ENCODE data around the gene DTD1.

DTD1 gene

GRCh38 chr20:18794428-18794787 lies 206.6 kb downstream of the DTD1 start:
- no peak for DNase-seq (ENCODE audit: low spot score)

DNA sequence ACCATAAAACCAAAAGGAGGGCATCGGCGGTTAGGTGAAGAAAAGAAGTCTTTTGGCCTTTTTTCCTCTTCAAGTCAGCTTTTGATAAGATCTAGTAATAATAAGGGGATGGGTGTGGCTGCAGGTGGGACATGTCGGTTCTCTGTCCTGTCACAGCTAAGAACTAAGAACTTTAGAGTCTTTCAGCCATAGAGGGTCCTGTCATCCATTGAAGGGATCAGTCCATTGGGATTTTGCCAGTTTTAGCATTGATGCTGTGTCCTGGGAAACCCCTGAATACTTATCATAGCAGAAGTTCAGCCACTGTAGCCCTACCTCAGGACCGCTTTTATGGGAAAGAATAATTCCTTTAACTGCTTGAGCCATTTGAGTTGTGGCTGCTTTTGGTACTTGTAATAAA lies 207.5 kb downstream of the DTD1 start:
- no peak for DNase-seq (ENCODE audit: low spot score)

GRCh38 chr20:18796282-18796833 lies 208.5 kb downstream of the DTD1 start:
- DNase-seq (ENCODE audit: low spot score) = no peak

DNA sequence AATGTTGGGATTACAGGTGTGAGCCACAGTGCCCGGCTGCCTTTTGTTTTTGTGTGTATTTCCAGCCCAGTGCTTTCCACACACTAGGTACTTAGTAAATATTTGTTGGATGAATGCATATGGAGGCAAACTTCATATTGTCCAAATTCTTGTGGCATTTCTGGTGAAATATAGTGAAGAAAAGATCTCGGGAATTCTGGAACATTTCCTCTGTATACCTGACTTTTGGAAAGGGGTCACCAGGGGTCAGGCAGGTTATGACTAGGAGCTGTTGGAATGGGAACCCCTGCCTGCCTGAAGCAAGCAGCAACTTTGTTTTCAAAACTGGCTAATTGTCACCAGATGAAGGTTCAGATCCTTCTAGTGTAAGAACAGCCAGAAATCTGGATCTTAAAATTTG lies 213.7 kb downstream of the DTD1 start:
- no peak for DNase-seq (ENCODE audit: low spot score)

DNA sequence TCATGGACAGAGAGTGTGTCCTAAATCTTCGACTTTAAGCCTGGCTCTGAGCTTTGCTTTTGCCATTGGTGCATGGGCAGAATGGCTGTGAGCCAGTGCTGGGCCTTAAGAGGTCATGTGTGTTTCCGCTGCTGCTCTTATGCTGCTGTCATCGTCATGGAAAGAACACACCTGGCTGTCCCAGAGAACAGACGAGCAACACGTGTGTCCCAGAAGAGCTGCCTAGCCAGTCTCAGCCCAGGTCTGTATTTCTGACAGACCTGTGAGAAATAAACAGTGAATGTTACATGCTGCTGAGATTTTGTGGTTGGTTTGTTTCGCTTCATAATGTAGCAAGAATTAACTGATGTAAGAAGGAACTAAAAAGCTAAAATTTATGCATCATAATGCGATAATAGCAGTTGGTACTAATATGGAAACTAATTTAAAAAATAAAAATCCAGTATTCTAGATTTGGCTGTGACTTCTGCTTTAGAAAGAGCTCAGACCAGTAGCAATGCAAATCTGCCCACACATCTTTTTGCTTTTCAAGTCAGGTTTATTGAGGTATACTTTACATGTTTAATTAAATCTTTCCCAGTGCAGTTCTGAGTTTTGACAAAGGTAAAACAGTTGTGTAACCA lies 214.3 kb downstream of the DTD1 start:
- DNase-seq (ENCODE audit: low spot score) = no peak

- DNase-seq (ENCODE audit: low spot score) = no peak
Observed at GRCh38 chr20:18805881-18806280, 218.0 kb downstream of the DTD1 start.

- DNase-seq (ENCODE audit: low spot score) = no peak
Observed at GRCh38 chr20:18808712-18809111, 220.9 kb downstream of the DTD1 start.

- no peak for DNase-seq (ENCODE audit: low spot score)
Observed at GRCh38 chr20:18811186-18811585, 223.3 kb downstream of the DTD1 start.

DNA sequence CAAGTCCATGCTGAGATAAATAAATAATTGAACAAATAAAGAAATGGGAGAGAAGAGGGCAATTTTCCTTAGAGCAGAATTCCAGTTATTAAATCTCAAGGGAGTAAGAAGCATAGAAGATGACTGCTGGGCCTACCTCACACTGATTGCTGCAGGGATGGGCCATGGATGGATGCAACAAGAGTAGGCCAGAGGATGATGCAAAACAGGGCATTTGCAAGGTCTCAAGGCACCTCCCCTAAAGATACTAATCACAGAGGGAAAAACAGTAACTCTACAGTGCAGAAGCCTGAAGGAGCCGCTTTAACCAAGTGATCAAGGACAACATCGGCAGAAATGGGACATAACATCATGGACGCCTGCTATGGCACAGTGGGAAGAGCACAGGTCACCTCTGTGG lies 224.1 kb downstream of the DTD1 start:
- no peak for DNase-seq (ENCODE audit: low spot score)

GRCh38 chr20:18813483-18813882 lies 225.6 kb downstream of the DTD1 start, which contains the start of gene SCP2D1:
TSS of gene SCP2D1 (plus strand) at chr20:18813783. CDS start at chr20:18813816, 33 bp downstream.
- DNase-seq (ENCODE audit: low spot score) = no peak

GRCh38 chr20:18815194-18815942 lies 227.5 kb downstream of the DTD1 start:
- DNase-seq (ENCODE audit: low spot score) = no peak

All from COLO829 (cell line).